Endothelial cell of umbilical vein (primary cell): ENCODE data around the gene LOXHD1. TPM values are rescaled to one million over a fixed set of nuclear protein-coding genes. Genes with fewer than 3 reads are reported as not detected.

Experiments used
- BruUV-seq: library from RNA; stranded (reverse); fragments of 400-500 nt; replicated peaks from 2 replicates; lab custom pipeline; 2021; lab: Mats Ljungman, UMichigan
- CTCF ChIA-PET: fragments of 300-600, 350-600 bp; sonication (Branson Sonifier 250); formaldehyde crosslinking; loops from one replicate; lab custom pipeline; 2021; ENCODE audit warnings: antibody characterized with exemption, inconsistent platforms; lab: Charles Lee
- POLR2A ChIA-PET: fragments of 300-600, 350-600 bp; sonication (Branson Sonifier 250); formaldehyde crosslinking; loops from one replicate; lab custom pipeline; 2021; ENCODE audit warnings: antibody characterized with exemption, inconsistent platforms; lab: Charles Lee
- DNase-seq: peaks from one replicate; pipeline ENCODE4 v3.0.0-alpha.2; 2011; ENCODE audit warnings: low read depth, low spot score
- FAIRE-seq: peaks from 2 replicates; lab custom pipeline; 2011; peaks lifted over from hg19 to GRCh38; lab: Jason Lieb, UNC
- H2AFZ ChIP-seq: 2 replicates; pipeline ENCODE4 v1.6.0; 2012; ENCODE audit warnings: low read depth, low read length, control low read depth, inconsistent platforms
- H3K27ac ChIP-seq: 2 replicates; pipeline ENCODE4 v1.5.1; 2011; ENCODE audit warnings: low read depth, mild to moderate bottlenecking, control low read depth, low read length, moderate library complexity; ENCODE audit not compliant: insufficient read depth
- H3K27me3 ChIP-seq, 2 experiments: 2 replicates each; pipeline versions ENCODE4 v1.6.0 to v1.6.1; 2011; ENCODE audit warnings: low read length in 2 of 2, mixed read lengths in 1 of 2; ENCODE audit not compliant: control insufficient read depth in 2 of 2, insufficient read depth in 2 of 2
- H3K36me3 ChIP-seq, 2 experiments: 2 replicates in 1 of 2; 3 replicates in 1 of 2; pipeline ENCODE4 v1.5.1; 2011; ENCODE audit warnings: low read length in 2 of 2, mild to moderate bottlenecking in 1 of 2, moderate library complexity in 1 of 2; ENCODE audit not compliant: control insufficient read depth in 2 of 2, insufficient read depth in 2 of 2; ENCODE audit errors: extremely low read depth in 1 of 2
- H3K4me1 ChIP-seq: 3 replicates; pipeline ENCODE4 v1.5.1; 2011; ENCODE audit warnings: mild to moderate bottlenecking, low read length; ENCODE audit not compliant: control insufficient read depth, insufficient read depth; ENCODE audit errors: extremely low read depth
- H3K4me2 ChIP-seq: 2 replicates; pipeline ENCODE4 v1.6.1; 2011; ENCODE audit warnings: low read length, control low read depth, mixed read lengths; ENCODE audit not compliant: insufficient read depth
- H3K4me3 ChIP-seq, 3 experiments: fragments of 200-600 bp in 1 of 3; sonication (generic), shearing (Covaris generic) in 1 of 3; replicated peaks in 1 of 3; 2 replicates each; pipeline ENCODE4 v1.5.1; 2011 to 2016; ENCODE audit warnings: control low read depth in 3 of 3, low read length in 3 of 3, mild to moderate bottlenecking in 2 of 3, inconsistent platforms in 1 of 3, low read depth in 1 of 3, moderate library complexity in 1 of 3; ENCODE audit not compliant: insufficient read depth in 1 of 3
- H3K79me2 ChIP-seq: 2 replicates; pipeline ENCODE4 v1.6.0; 2012; ENCODE audit warnings: low read length, inconsistent platforms; ENCODE audit not compliant: control insufficient read depth, insufficient read depth
- H3K9ac ChIP-seq: replicated peaks from 2 replicates; pipeline ENCODE3; 2011; ENCODE audit warnings: low read length, control low read depth; ENCODE audit not compliant: insufficient read depth; ENCODE audit errors: extremely low read depth
- H3K9me1 ChIP-seq: replicated peaks from 3 replicates; pipeline ENCODE4 v1.6.0; 2011; ENCODE audit warnings: mild to moderate bottlenecking, low read length; ENCODE audit not compliant: control insufficient read depth, insufficient read depth; ENCODE audit errors: extremely low read depth
- H3K9me3 ChIP-seq: replicated peaks from 2 replicates; pipeline ENCODE4 v1.5.1; 2012; ENCODE audit warnings: low read length, inconsistent platforms; ENCODE audit not compliant: control insufficient read depth, insufficient read depth
- H4K20me1 ChIP-seq: replicated peaks from 2 replicates; pipeline ENCODE3; 2011; ENCODE audit warnings: mild to moderate bottlenecking, low read length; ENCODE audit not compliant: control insufficient read depth, insufficient read depth; ENCODE audit errors: extremely low read depth
- CTCF ChIP-seq, 2 donors: IDR thresholded peaks; 1 replicate in 1 of 2; 2 replicates in 1 of 2; pipeline ENCODE4 v1.5.1; 2011; ENCODE audit warnings: low read length in 2 of 2, mild to moderate bottlenecking in 2 of 2, moderate library complexity in 2 of 2, control low read depth in 1 of 2, inconsistent platforms in 1 of 2, low read depth in 1 of 2; ENCODE audit not compliant: insufficient read depth in 1 of 2; ENCODE audit errors: extremely low read depth in 1 of 2
- EZH2 ChIP-seq: IDR thresholded peaks from 2 replicates; pipeline ENCODE4 v1.6.1; 2012; ENCODE audit warnings: borderline replicate concordance, low read depth, mild to moderate bottlenecking, moderate library complexity, low read length, inconsistent platforms; ENCODE audit not compliant: severe bottlenecking
- FOS ChIP-seq: IDR thresholded peaks from 2 replicates; pipeline ENCODE4 v1.6.1; 2011; ENCODE audit warnings: mild to moderate bottlenecking, low read length, moderate library complexity, borderline replicate concordance; ENCODE audit not compliant: insufficient read depth
- GATA2 ChIP-seq: IDR thresholded peaks from 2 replicates; pipeline ENCODE4 v1.7.0; 2011; ENCODE audit warnings: low read depth, mild to moderate bottlenecking, moderate library complexity, mixed read lengths, low read length; ENCODE audit not compliant: insufficient read length, insufficient read depth
- JUN ChIP-seq: IDR thresholded peaks from 2 replicates; pipeline ENCODE4 v1.6.1; 2011; ENCODE audit warnings: borderline replicate concordance, low read depth; ENCODE audit not compliant: insufficient read length, insufficient read depth
- MAX ChIP-seq: IDR thresholded peaks from 2 replicates; pipeline ENCODE4 v1.6.1; 2011; ENCODE audit not compliant: insufficient read depth, insufficient read length
- MYC ChIP-seq: IDR thresholded peaks from one replicate; pipeline ENCODE4 v1.6.1; 2011; ENCODE audit warnings: mild to moderate bottlenecking, low read depth, low read length
- POLR2A ChIP-seq: IDR thresholded peaks from 2 replicates; pipeline ENCODE4 v1.6.1; 2012; ENCODE audit warnings: low read depth, mild to moderate bottlenecking, control low read depth, low read length
- POLR2AphosphoS5 ChIP-seq: IDR thresholded peaks from 2 replicates; pipeline ENCODE4 v1.6.1; 2012; ENCODE audit warnings: low read depth, mild to moderate bottlenecking, control low read depth, low read length, moderate library complexity; ENCODE audit not compliant: insufficient read depth
- dilution Hi-C: fragments of 300-500 bp; cut with MboI; formaldehyde crosslinking; loops from one replicate; pipeline ENCODE4 v1.15.0; 2019; ENCODE audit warnings: low sequenced_read_pairs; ENCODE audit not compliant: extremely low pct_ligation_motif_present
- intact Hi-C: fragments of 100-400 bp; cut with micrococcal nuclease; formaldehyde crosslinking; loops from one replicate; pipeline ENCODE4 v1.10.0; 2022
- polyA plus RNA-seq, 4 experiments: library from polyadenylated mRNA; depleted of rRNA in 3 of 4; stranded (reverse) in 3 of 4; unstranded in 1 of 4; fragments of >200 nt; gene quantifications; 2 replicates each; pipeline versions ENCODE4 v1.2.1 to v1.2.3, GENCODE V29; 2011 to 2012; ENCODE audit warnings: missing spikeins in 1 of 4
- total RNA-seq: library from RNA; stranded (reverse); gene quantifications from 2 replicates; pipeline ENCODE4 v1.2.3, GENCODE V29; 2021

Gene LOXHD1
- total and polyA plus RNA-seq, 2 donors (not counting 3 experiments of a cell fraction or from before 2014, with no cell fraction given): not detected

DNA sequence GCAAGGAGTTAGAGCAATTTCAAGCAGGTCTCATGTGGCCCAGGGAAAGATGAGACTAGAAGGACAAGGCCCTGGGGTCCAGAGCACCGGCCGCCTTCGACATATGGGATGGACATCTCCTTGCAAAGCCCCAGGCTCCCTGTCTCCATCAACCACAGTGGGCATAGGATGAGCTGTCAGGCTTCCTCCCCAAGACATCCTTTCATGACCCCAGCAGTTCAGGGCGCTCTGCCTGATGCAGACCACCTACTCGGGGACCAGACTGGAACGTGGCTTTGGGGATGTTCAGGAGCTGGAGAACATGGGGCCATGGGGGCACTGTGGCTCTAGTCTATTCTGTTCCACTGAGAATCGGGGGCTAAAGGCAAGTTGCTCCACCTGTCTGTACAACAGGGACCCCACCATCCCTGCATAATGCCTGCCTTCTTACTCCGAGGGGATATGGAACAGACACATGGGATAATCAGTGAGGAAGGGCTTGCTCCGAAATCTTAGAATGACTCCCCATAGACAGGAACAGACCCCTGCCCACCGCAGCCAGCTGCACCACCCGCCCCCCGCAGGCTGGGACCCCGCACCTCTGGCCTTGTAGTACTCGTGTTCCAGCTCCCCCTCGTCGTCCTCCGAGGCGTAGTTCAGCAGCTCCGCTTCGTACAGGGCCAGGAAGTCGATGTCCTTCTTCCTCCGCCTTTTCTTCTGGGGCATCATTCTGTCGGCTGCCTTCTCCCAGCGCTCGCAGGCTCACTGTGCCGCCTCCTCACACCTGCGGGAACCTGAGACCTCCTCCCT lies 500 bp downstream of the LOXHD1 start:
- Histone ChIP-seq H3K4me1 (no peaks in the 10 kb centered on the region), H3K27me3 (peaks cover 3 to 5% of the 10 kb centered on the region in 2 experiments), H3K4me2 (no peak overlapping the region), H3K36me3 (no peaks in the 10 kb centered on the region), H4K20me1 (no peaks in the 10 kb centered on the region), H3K4me3 (no peak overlapping the region), H3K27ac (no peak overlapping the region), H2AFZ (no peak overlapping the region), H3K9me3 (no peaks in the 10 kb centered on the region), H3K9ac (no peak overlapping the region), H3K79me2 (no peaks in the 10 kb centered on the region), H3K9me1 (no peaks in the 10 kb centered on the region)
- ChIA-PET POLR2A (no interaction called here), CTCF (interaction anchor here (1.6 to 6.9 kb wide), 8 partner anchors 10 to 509 kb away, joined by 8 to 212 read pairs (median 34); a partner anchor contains a TSS)
- no TSS peak for BruUV-seq
- FAIRE-seq (no peak), DNase-seq (no peak)
- dilution Hi-C loops (no loop called here), intact Hi-C loops (loop anchor here (5.0 to 10.0 kb wide), 2 partner anchors 249 to 258 kb away; partner anchors contain the start of genes KATNAL2 and PIAS2)
- TF ChIP-seq MAX (no peak), POLR2AphosphoS5 (no peak), POLR2A (no peak), CTCF (IDR thresholded peaks at IDR 0.05; ENCODE audit: extremely low read depth in 1 of 2, insufficient read depth in 1 of 2, low read depth in 1 of 2, low read length in 2 of 2) (no peak), GATA2 (no peak), MYC (no peak), EZH2 (no peak), FOS (no peak), JUN (no peak)
